ENCODE measurements around the gene C1QTNF12.

DNA sequence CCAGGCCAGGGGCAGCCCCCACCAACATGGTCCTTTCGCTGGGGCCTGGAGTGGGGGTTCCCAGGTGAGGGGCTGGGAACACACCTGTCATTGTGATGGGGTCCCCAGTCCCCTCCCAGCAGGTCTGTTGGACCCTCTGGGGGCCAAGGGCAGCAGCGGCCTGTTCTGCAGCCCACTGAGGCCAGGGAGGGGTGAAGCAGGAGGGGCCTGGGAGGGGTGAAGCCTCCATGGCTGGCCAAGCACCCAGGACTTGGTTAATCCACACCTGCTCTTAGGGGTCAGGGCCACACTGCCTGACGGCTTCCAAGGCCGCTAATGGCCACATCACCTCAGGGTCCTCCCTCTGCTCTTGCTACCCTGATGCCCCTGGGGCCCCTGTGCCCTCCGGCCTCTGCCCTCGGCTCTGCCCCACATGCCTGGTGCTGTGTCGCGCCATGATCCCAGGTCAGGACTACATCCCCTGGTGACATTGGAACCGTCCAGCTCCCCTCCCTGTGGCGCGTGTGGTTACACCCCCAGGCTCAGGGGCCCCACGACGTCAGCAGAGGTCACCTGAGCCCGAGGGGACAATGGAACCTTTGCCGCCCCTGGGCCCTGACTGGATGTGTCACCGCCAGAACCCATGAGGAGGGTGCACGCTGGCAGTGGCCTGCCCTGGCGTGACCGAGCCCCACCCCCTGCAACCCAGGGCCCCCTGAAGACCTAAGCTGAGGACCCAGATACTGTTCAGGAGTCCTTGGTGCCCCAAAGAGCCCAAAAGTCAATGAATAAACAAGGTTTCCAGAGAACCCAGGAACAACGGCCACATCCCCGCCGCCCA is 47.2 kb downstream of the C1QTNF12 start:
- TF ChIP-seq, protein P1, sequence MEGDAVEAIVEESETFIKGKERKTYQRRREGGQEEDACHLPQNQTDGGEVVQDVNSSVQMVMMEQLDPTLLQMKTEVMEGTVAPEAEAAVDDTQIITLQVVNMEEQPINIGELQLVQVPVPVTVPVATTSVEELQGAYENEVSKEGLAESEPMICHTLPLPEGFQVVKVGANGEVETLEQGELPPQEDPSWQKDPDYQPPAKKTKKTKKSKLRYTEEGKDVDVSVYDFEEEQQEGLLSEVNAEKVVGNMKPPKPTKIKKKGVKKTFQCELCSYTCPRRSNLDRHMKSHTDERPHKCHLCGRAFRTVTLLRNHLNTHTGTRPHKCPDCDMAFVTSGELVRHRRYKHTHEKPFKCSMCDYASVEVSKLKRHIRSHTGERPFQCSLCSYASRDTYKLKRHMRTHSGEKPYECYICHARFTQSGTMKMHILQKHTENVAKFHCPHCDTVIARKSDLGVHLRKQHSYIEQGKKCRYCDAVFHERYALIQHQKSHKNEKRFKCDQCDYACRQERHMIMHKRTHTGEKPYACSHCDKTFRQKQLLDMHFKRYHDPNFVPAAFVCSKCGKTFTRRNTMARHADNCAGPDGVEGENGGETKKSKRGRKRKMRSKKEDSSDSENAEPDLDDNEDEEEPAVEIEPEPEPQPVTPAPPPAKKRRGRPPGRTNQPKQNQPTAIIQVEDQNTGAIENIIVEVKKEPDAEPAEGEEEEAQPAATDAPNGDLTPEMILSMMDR (IDR thresholded peaks at IDR 0.05): no peak
- TF ChIP-seq POLR2A (IDR thresholded peaks at IDR 0.05): no peak

Data from esophagus squamous epithelium (tissue), 4 donors.